Smooth muscle cell of the brain vasculature (primary cell): ENCODE measurements around the gene NDST4.

Experiments
- DNase-seq: peaks from one replicate; pipeline ENCODE4 v3.0.0-alpha.2; 2012; ENCODE audit warnings: low read depth, low spot score

The NDST4 gene

GRCh38 chr4:115113506-115114106, at the start of gene NDST4:
NDST4 (minus strand) TSS chr4:115113620; CDS start chr4:115077036, 36,584 bp downstream.
- DNase-seq, result peak; percentile 53

- DNase-seq, result no peak
Observed at GRCh38 chr4:115159141-115159540, 45.7 kb upstream of the NDST4 start.

GRCh38 chr4:115158296-115158695, 44.9 kb upstream of the NDST4 start:
- DNase-seq, result no peak

- DNase-seq, result peak; percentile 10
Observed at GRCh38 chr4:115154826-115155225, 41.4 kb upstream of the NDST4 start.

GRCh38 chr4:115152965-115153364, 39.5 kb upstream of the NDST4 start:
- no peak for DNase-seq

- no peak for DNase-seq
Observed at GRCh38 chr4:115152081-115152480, 38.7 kb upstream of the NDST4 start.

GRCh38 chr4:115149106-115149505, 35.7 kb upstream of the NDST4 start:
- no peak for DNase-seq

- no peak for DNase-seq
Observed at GRCh38 chr4:115145393-115146160, 32.2 kb upstream of the NDST4 start.

- no peak for DNase-seq
Observed at GRCh38 chr4:115128037-115128436, 14.6 kb upstream of the NDST4 start.

- DNase-seq, result peak; percentile 84
Observed at GRCh38 chr4:115126491-115126890, 13.1 kb upstream of the NDST4 start.

- no peak for DNase-seq
Observed at GRCh38 chr4:115121351-115122043, 8.1 kb upstream of the NDST4 start.

GRCh38 chr4:115119804-115120352, 6.5 kb upstream of the NDST4 start:
- no peak for DNase-seq

GRCh38 chr4:115117651-115118050, 4.2 kb upstream of the NDST4 start:
- no peak for DNase-seq

GRCh38 chr4:115110191-115111181, 2.9 kb downstream of the NDST4 start:
- DNase-seq, result peak; percentile 45

GRCh38 chr4:115108850-115109249, 4.6 kb downstream of the NDST4 start:
- DNase-seq, result no peak

- no peak for DNase-seq
Observed at GRCh38 chr4:115107411-115107810, 6.0 kb downstream of the NDST4 start.

GRCh38 chr4:115101675-115102074, 11.7 kb downstream of the NDST4 start:
- no peak for DNase-seq

- no peak for DNase-seq
Observed at GRCh38 chr4:115090483-115091075, 22.8 kb downstream of the NDST4 start.

- no peak for DNase-seq
Observed at GRCh38 chr4:115082633-115083032, 30.8 kb downstream of the NDST4 start.

GRCh38 chr4:115076691-115077090, 36.7 kb downstream of the NDST4 start:
- DNase-seq, result no peak

- DNase-seq, result no peak
Observed at GRCh38 chr4:115058533-115058932, 54.9 kb downstream of the NDST4 start.
